Nephron progenitor cell (in vitro differentiated cells): Measurements from ENCODE around the gene PCDHB3.
"Not testable (repeated sequence)": the region's sequence is repeated elsewhere in the genome, so short reads cannot be mapped to it uniquely, and the experiment has no call there.

Source experiments
- DNase-seq: peaks from one replicate; pipeline ENCODE4 v3.0.0; 2021
- H3K27ac Mint-ChIP-seq: 2 replicates; pipeline ENCODE4 v1.8.0; 2021; ENCODE audit warnings: mild to moderate bottlenecking, moderate library complexity, mixed read lengths
- H3K27me3 Mint-ChIP-seq: 2 replicates; pipeline ENCODE4 v1.8.0; 2021; ENCODE audit warnings: mild to moderate bottlenecking, low read depth, mixed read lengths; ENCODE audit not compliant: poor library complexity
- H3K36me3 Mint-ChIP-seq: 2 replicates; pipeline ENCODE4 v1.8.0; 2021; ENCODE audit warnings: low read depth, mixed read lengths
- H3K4me1 Mint-ChIP-seq: 2 replicates; pipeline ENCODE4 v1.8.0; 2021; ENCODE audit warnings: mixed read lengths
- H3K4me3 Mint-ChIP-seq: 2 replicates; pipeline ENCODE4 v1.8.0; 2021; ENCODE audit warnings: mild to moderate bottlenecking, moderate library complexity, mixed read lengths
- H3K9me3 Mint-ChIP-seq: 2 replicates; pipeline ENCODE4 v1.8.0; 2021; ENCODE audit warnings: mild to moderate bottlenecking, moderate library complexity, mixed read lengths
- CTCF ChIP-seq: fragments of 200-600 bp; sonication (generic); IDR thresholded peaks from 2 replicates; pipeline ENCODE4 v1.5.0; 2021; ENCODE audit warnings: antibody characterized with exemption

Gene PCDHB3

GRCh38 chr5:141135030-141135717 lies 34.9 kb downstream of the PCDHB3 start, which contains the start of gene PCDHB5:
Gene PCDHB5 (plus strand): TSS chr5:141135206. CDS start chr5:141135435, 229 bp downstream.
- H3K27ac Mint-ChIP-seq = peak within 1 kb of the TSS; percentile 85
- H3K4me1 Mint-ChIP-seq = no peaks in the 10 kb centered on the region
- H3K36me3 Mint-ChIP-seq = peaks cover 87% of the 10 kb centered on the region
- DNase-seq = peak; percentile 14
- H3K27me3 Mint-ChIP-seq = peaks cover 3% of the 10 kb centered on the region
- peaks cover 92% of the 10 kb centered on the region for H3K9me3 Mint-ChIP-seq
- H3K4me3 Mint-ChIP-seq = peak within 1 kb of the TSS; percentile 88
- no peak for TF ChIP-seq CTCF

- peaks cover 90% of the 10 kb centered on the region for H3K9me3 Mint-ChIP-seq
- TF ChIP-seq CTCF = no peak
- peaks cover 3% of the 10 kb centered on the region for H3K27me3 Mint-ChIP-seq
- no peaks in the 10 kb centered on the region for H3K4me1 Mint-ChIP-seq
- DNase-seq = no peak
- peak overlapping the region; percentile 88 for H3K4me3 Mint-ChIP-seq
- H3K36me3 Mint-ChIP-seq = peaks cover 82% of the 10 kb centered on the region
- no peak overlapping the region for H3K27ac Mint-ChIP-seq
Observed at GRCh38 chr5:141135718-141136266, 35.5 kb downstream of the PCDHB3 start.

GRCh38 chr5:141137346-141137745 lies 37.1 kb downstream of the PCDHB3 start:
- H3K27me3 Mint-ChIP-seq, H3K4me1 Mint-ChIP-seq, H3K4me3 Mint-ChIP-seq, H3K27ac Mint-ChIP-seq, DNase-seq: not testable (repeated sequence)
- Mint-ChIP-seq H3K36me3 (peaks cover 74% of the 10 kb centered on the region), H3K9me3 (peaks cover 86% of the 10 kb centered on the region)

GRCh38 chr5:141149812-141150211 lies 49.5 kb downstream of the PCDHB3 start, which contains the start of gene PCDHB6:
Gene PCDHB6 (plus strand): TSS chr5:141150057. CDS start chr5:141150258, 201 bp downstream.
- Mint-ChIP-seq H3K4me1 (no peaks in the 10 kb centered on the region), H3K4me3 (no peak within 1 kb of the TSS), H3K9me3 (peaks cover 74% of the 10 kb centered on the region), H3K27me3 (no peaks in the 10 kb centered on the region), H3K36me3 (peaks cover 51% of the 10 kb centered on the region), H3K27ac (no peak within 1 kb of the TSS)
- DNase-seq = no peak
- TF ChIP-seq CTCF = no peak

GRCh38 chr5:141150224-141150992 lies 50.1 kb downstream of the PCDHB3 start:
- no peak for TF ChIP-seq CTCF
- DNase-seq = no peak
- H3K4me3 Mint-ChIP-seq = no peak overlapping the region
- peaks cover 53% of the 10 kb centered on the region for H3K36me3 Mint-ChIP-seq
- no peak overlapping the region for H3K27ac Mint-ChIP-seq
- H3K27me3 Mint-ChIP-seq = no peaks in the 10 kb centered on the region
- no peaks in the 10 kb centered on the region for H3K4me1 Mint-ChIP-seq
- peaks cover 75% of the 10 kb centered on the region for H3K9me3 Mint-ChIP-seq

- DNase-seq = no peak
- TF ChIP-seq CTCF = no peak
- H3K36me3 Mint-ChIP-seq = peaks cover 59% of the 10 kb centered on the region
- H3K4me1 Mint-ChIP-seq = no peaks in the 10 kb centered on the region
- no peak overlapping the region for H3K4me3 Mint-ChIP-seq
- H3K27me3 Mint-ChIP-seq = no peaks in the 10 kb centered on the region
- H3K9me3 Mint-ChIP-seq = peaks cover 79% of the 10 kb centered on the region
- no peak overlapping the region for H3K27ac Mint-ChIP-seq
Observed at GRCh38 chr5:141150993-141151325, 50.7 kb downstream of the PCDHB3 start.

GRCh38 chr5:141151632-141152031 lies 51.4 kb downstream of the PCDHB3 start:
- not testable (repeated sequence) for H3K4me1 Mint-ChIP-seq, H3K4me3 Mint-ChIP-seq, H3K27ac Mint-ChIP-seq, DNase-seq, H3K27me3 Mint-ChIP-seq
- Mint-ChIP-seq H3K36me3 (peaks cover 65% of the 10 kb centered on the region), H3K9me3 (peaks cover 80% of the 10 kb centered on the region)

- DNase-seq, H3K27ac Mint-ChIP-seq, H3K4me3 Mint-ChIP-seq, H3K4me1 Mint-ChIP-seq, H3K27me3 Mint-ChIP-seq: not testable (repeated sequence)
- H3K36me3 Mint-ChIP-seq = peaks cover 70% of the 10 kb centered on the region
- peaks cover 85% of the 10 kb centered on the region for H3K9me3 Mint-ChIP-seq
Observed at GRCh38 chr5:141152096-141152495, 51.8 kb downstream of the PCDHB3 start.
